T-cell (primary cell): ENCODE results near the gene ZNF511. TPM values are rescaled to one million over a fixed set of nuclear protein-coding genes. Genes with fewer than 3 reads are reported as not detected.

ENCODE experiments used
- ATAC-seq, 4 experiments: fragments of 200-7000 bp in 3 of 4; fragments of 150-1000 bp in 1 of 4; cut with Tn5 transposase; replicated peaks in 1 of 4; 1 replicate in 3 of 4; 2 replicates in 1 of 4; pipeline ENCODE4 v1.10.0; 2021; ENCODE audit warnings: moderate library complexity in 3 of 4, mild to moderate bottlenecking in 2 of 4, moderate number of reproducible peaks in 1 of 4
- CTCF ChIA-PET, 2 donors: fragments of 300-600 bp; sonication (Branson Sonifier 250); formaldehyde crosslinking; loops; one replicate each; lab custom pipeline; 2022; ENCODE audit warnings: antibody characterized with exemption in 2 of 2; lab: Charles Lee
- POLR2A ChIA-PET, 2 donors: fragments of 300-600 bp; sonication (Branson Sonifier 250); formaldehyde crosslinking; loops; one replicate each; lab custom pipeline; 2022; ENCODE audit warnings: antibody characterized with exemption in 2 of 2; lab: Charles Lee
- DNase-seq, 35 experiments: peaks; one replicate each; pipeline versions ENCODE4 v3.0.0 to v3.0.0-alpha.2; 2013 to 2023
- H3K27ac ChIP-seq: one replicate; pipeline ENCODE4 v1.5.1; 2013; ENCODE audit warnings: low read length
- H3K27me3 ChIP-seq, 2 experiments: replicated peaks in 1 of 2; 1 replicate in 1 of 2; 2 replicates in 1 of 2; pipeline versions ENCODE4 v1.6.1 to v1.7.0; 2013; ENCODE audit warnings: low read length in 1 of 2, mixed read lengths in 1 of 2; ENCODE audit not compliant: control insufficient read depth in 2 of 2, insufficient read depth in 2 of 2; ENCODE audit errors: extremely low read depth in 1 of 2
- H3K36me3 ChIP-seq, 2 donors: 1 replicate in 1 of 2; 2 replicates in 1 of 2; pipeline versions ENCODE4 v1.6.1 to v1.7.0; 2013; ENCODE audit warnings: low read length in 1 of 2; ENCODE audit not compliant: control insufficient read depth in 2 of 2, insufficient read depth in 1 of 2; ENCODE audit errors: extremely low read depth in 1 of 2
- H3K4me1 ChIP-seq, 2 experiments: 1 replicate in 1 of 2; 2 replicates in 1 of 2; pipeline versions ENCODE4 v1.6.1 to v1.7.0; 2013; ENCODE audit warnings: low read length in 2 of 2, mixed read lengths in 1 of 2; ENCODE audit not compliant: insufficient read depth in 2 of 2, control insufficient read depth in 1 of 2; ENCODE audit errors: extremely low read depth in 1 of 2
- H3K4me3 ChIP-seq, 2 donors: 1 replicate in 1 of 2; 2 replicates in 1 of 2; pipeline versions ENCODE4 v1.5.1 to v1.7.0; 2013; ENCODE audit warnings: mild to moderate bottlenecking in 2 of 2, low read length in 1 of 2, moderate library complexity in 1 of 2; ENCODE audit not compliant: control insufficient read depth in 1 of 2; ENCODE audit errors: extremely low read depth in 1 of 2
- H3K9me3 ChIP-seq: 2 replicates; pipeline ENCODE4 v1.7.0; 2013
- H3K27ac Mint-ChIP-seq, 2 donors: one replicate each; pipeline ENCODE4 v1.8.0; 2020 to 2021; ENCODE audit warnings: mild to moderate bottlenecking in 2 of 2, mixed read lengths in 2 of 2
- H3K27me3 Mint-ChIP-seq, 2 donors: one replicate each; pipeline ENCODE4 v1.8.0; 2021 to 2022; ENCODE audit warnings: mixed read lengths in 2 of 2
- H3K36me3 Mint-ChIP-seq: one replicate; pipeline ENCODE4 v1.8.0; 2021; ENCODE audit warnings: mixed read lengths
- H3K4me1 Mint-ChIP-seq, 3 donors: one replicate each; pipeline ENCODE4 v1.8.0; 2020 to 2022; ENCODE audit warnings: mixed read lengths in 3 of 3, mild to moderate bottlenecking in 1 of 3
- H3K4me3 Mint-ChIP-seq, 3 donors: one replicate each; pipeline ENCODE4 v1.8.0; 2020 to 2022; ENCODE audit warnings: mild to moderate bottlenecking in 3 of 3, mixed read lengths in 3 of 3, moderate library complexity in 3 of 3
- H3K9me3 Mint-ChIP-seq, 3 donors: one replicate each; pipeline ENCODE4 v1.8.0; 2020 to 2022; ENCODE audit warnings: mixed read lengths in 3 of 3
- WGBS: methylation state at CpG from one replicate; pipeline ENCODE4 v1.1.5; 2013; ENCODE audit warnings: missing lambda C conversion rate; ENCODE audit not compliant: insufficient coverage; 5-methylcytosine and 5-hydroxymethylcytosine counted together
- total RNA-seq, 35 experiments: library from RNA in 6 of 35; stranded (reverse) in 6 of 35; fragments of 120-200 nt in 1 of 35; gene quantifications; one replicate each; pipeline versions ENCODE4 v1.2.1 to v1.2.4 and lab custom pipeline; 2013 to 2026

Gene ZNF511
- total RNA-seq, 5 donors from 2014 or later (not counting 1 experiment from before 2014, with no cell fraction given): 35.2 to 44.7 (median 36.8) TPM

DNA sequence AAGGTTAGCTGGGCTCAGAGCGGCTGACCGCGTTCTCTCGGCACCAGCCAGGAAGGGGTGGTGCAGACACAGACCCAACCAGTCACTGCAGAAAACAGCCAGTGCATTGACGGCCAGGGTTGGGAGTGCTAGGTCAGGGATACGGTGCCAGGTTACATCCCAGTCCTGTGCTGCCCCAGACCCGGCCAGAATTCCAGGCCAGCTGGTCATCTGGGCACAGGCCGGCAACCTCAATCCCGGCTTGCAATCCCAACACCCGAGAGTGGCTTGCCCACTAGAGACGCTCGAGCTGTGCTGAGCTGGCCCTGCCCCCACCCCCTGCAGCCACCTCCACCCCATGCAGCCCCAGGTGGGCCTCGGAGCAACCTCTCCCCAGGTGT is 42.2 kb downstream of the ZNF511 start:
- Mint-ChIP-seq H3K27ac (no peak overlapping the region), H3K36me3 (no peaks in the 10 kb centered on the region), H3K4me3 (no peak overlapping the region), H3K9me3 (no peaks in the 10 kb centered on the region), H3K4me1 (no peaks in the 10 kb centered on the region), H3K27me3 (peaks cover 8 to 19% of the 10 kb centered on the region in 2 donors)
- no peak overlapping the region for H3K4me3 ChIP-seq
- peaks cover 0 to 46% of the 10 kb centered on the region in 2 experiments for H3K27me3 ChIP-seq
- CTCF ChIA-PET: no interaction called here
- 70% methylated on average over 11 of the region's 13 CpGs for WGBS
- ATAC-seq (no peak), DNase-seq (no peak)
- H3K4me1 ChIP-seq: peaks cover 0 to under 1% of the 10 kb centered on the region in 2 experiments
- no peaks in the 10 kb centered on the region for H3K36me3 ChIP-seq
- H3K9me3 ChIP-seq: no peaks in the 10 kb centered on the region
- no peak overlapping the region for H3K27ac ChIP-seq
- POLR2A ChIA-PET: no interaction called here

- H3K9me3 ChIP-seq: no peaks in the 10 kb centered on the region
- CTCF ChIA-PET: no interaction called here
- DNase-seq (no peak), ATAC-seq (no peak)
- H3K36me3 ChIP-seq: no peaks in the 10 kb centered on the region
- H3K4me3 Mint-ChIP-seq: no peak overlapping the region
- no peaks in the 10 kb centered on the region for H3K36me3 Mint-ChIP-seq
- no peak overlapping the region for H3K27ac Mint-ChIP-seq
- H3K4me1 Mint-ChIP-seq: peaks cover 0 to 4% (median 0%) of the 10 kb centered on the region in 3 donors
- WGBS: 72% methylated on average over 18 of the region's 24 CpGs
- peaks cover 4 to 12% of the 10 kb centered on the region in 2 donors for H3K27me3 Mint-ChIP-seq
- no peak overlapping the region for H3K4me3 ChIP-seq
- no peaks in the 10 kb centered on the region for H3K9me3 Mint-ChIP-seq
- POLR2A ChIA-PET: no interaction called here
- H3K4me1 ChIP-seq: peaks cover 0 to 7% of the 10 kb centered on the region in 2 experiments
- H3K27ac ChIP-seq: no peak overlapping the region
- peaks cover 0 to 43% of the 10 kb centered on the region in 2 experiments for H3K27me3 ChIP-seq
Observed at GRCh38 chr10:133351408-133352318, 42.9 kb downstream of the ZNF511 start.

DNA sequence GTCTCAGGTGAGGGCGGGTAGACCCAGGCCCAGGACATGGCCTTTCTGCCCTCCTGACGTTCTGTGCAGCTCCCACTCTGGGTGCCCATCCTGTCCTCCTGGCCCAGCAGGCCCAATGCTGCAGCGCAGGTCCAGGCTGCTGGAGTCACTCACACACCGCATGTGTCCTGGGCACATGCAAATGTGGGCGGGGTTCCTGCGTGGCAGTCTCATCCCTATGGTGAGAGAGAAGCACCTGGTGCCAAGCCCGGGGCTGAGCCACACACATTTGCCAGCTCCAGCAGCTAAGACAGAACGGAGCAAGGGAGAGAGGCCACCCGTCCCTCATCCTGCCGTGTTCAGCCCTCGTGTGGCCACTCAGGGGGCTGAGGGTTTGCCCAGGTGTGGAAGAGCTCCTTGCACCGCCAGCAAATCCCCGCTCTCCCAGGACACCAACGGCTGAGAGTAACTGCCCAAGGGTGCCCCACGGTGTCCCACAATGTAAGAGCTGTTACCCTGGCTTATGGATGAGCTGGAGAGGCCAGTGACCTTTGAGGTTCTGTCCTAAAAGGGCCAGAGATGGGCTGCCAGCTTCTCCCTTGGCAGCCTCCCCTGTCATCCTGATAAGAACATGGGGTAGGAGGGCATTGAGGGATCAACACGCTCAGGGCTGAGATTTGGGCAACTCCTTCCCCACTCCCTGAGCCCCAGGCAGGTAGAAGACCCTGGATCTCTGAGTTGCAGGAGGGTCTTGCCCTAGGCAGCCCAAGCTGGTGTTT is 44.7 kb downstream of the ZNF511 start:
- no peak overlapping the region for H3K27ac ChIP-seq
- CTCF ChIA-PET: interaction anchor here in 1 of 2 donors (0.6 kb wide), 1 partner anchor 90 kb away, joined by 3 read pairs; no protein-coding TSS in a partner anchor
- Mint-ChIP-seq H3K4me1 (peaks cover 0 to 8% (median 1%) of the 10 kb centered on the region in 3 donors), H3K27me3 (peaks cover 4 to 5% of the 10 kb centered on the region in 2 donors), H3K4me3 (no peak overlapping the region), H3K9me3 (no peaks in the 10 kb centered on the region), H3K36me3 (no peaks in the 10 kb centered on the region), H3K27ac (no peak overlapping the region)
- POLR2A ChIA-PET: interaction anchor here in 1 of 2 donors (0.5 kb wide), 2 partner anchors 41 to 146 kb away, joined by 3 to 8 read pairs; no protein-coding TSS in a partner anchor
- H3K4me1 ChIP-seq: peaks cover 0 to 16% of the 10 kb centered on the region in 2 experiments
- peaks cover 0 to 27% of the 10 kb centered on the region in 2 experiments for H3K27me3 ChIP-seq
- no peaks in the 10 kb centered on the region for H3K36me3 ChIP-seq
- WGBS: 87% methylated on average over 15 of the region's 16 CpGs
- no peak overlapping the region for H3K4me3 ChIP-seq
- H3K9me3 ChIP-seq: no peaks in the 10 kb centered on the region
- DNase-seq (no peak), ATAC-seq (no peak)

DNA sequence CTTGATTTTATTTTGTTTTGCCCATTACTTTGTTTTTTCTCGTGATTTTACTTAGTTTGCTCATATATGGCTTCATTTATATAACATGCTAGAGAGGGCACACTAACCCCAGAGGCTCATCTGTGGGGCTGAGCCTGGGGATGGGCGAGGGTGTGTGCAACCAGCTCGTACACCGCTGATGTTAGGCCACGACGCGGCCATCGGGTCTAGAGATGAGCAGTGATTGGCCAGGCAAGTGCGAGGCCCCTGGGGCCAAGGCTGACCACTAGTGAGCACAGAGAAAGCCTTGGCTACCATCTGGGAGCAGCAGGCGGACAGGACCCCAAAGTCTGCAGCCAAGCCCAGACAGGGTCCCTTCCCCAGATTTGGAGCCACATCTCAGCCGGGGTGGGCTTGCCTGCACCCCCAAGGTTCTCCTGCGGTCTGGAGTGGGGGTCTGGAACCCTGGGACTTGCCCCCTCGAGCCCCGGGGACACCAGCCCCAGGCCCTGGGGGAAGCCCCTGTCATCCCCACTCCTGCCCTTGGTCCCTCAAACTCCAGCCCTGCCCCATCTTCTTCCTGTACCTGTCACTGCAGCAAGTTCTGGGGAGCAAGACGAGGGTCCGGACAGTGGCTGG is 45.4 kb downstream of the ZNF511 start:
- 84% methylated on average over 15 of the region's 16 CpGs for WGBS
- Mint-ChIP-seq H3K4me3 (no peak overlapping the region), H3K4me1 (peaks cover 0 to 8% (median 1%) of the 10 kb centered on the region in 3 donors), H3K9me3 (no peaks in the 10 kb centered on the region), H3K36me3 (no peaks in the 10 kb centered on the region), H3K27me3 (peaks cover 3% of the 10 kb centered on the region in 2 donors), H3K27ac (no peak overlapping the region)
- ChIA-PET CTCF (interaction anchor here in 1 of 2 donors (0.6 kb wide), 1 partner anchor 91 kb away, joined by 3 read pairs; no protein-coding TSS in a partner anchor), POLR2A (interaction anchor here in 1 of 2 donors (0.5 kb wide), 2 partner anchors 42 to 147 kb away, joined by 3 to 8 read pairs; no protein-coding TSS in a partner anchor)
- Histone ChIP-seq H3K9me3 (no peaks in the 10 kb centered on the region), H3K4me3 (no peak overlapping the region), H3K4me1 (peaks cover 0 to 16% of the 10 kb centered on the region in 2 experiments), H3K27ac (no peak overlapping the region), H3K36me3 (no peaks in the 10 kb centered on the region), H3K27me3 (peaks cover 0 to 22% of the 10 kb centered on the region in 2 experiments)
- no peak for DNase-seq
- no peak for ATAC-seq

- ChIA-PET CTCF (no interaction called here), POLR2A (interaction anchor here in 1 of 2 donors (0.6 kb wide), 1 partner anchor 39 kb away, joined by 3 read pairs; no protein-coding TSS in a partner anchor)
- WGBS: 91% methylated on average over 11 of the region's 14 CpGs
- Mint-ChIP-seq H3K9me3 (no peaks in the 10 kb centered on the region), H3K4me1 (peaks cover 0 to 8% (median 1%) of the 10 kb centered on the region in 3 donors), H3K4me3 (no peak overlapping the region), H3K36me3 (no peaks in the 10 kb centered on the region), H3K27me3 (no peaks in the 10 kb centered on the region), H3K27ac (no peak overlapping the region)
- H3K9me3 ChIP-seq: no peaks in the 10 kb centered on the region
- no peak overlapping the region for H3K27ac ChIP-seq
- no peak overlapping the region for H3K4me3 ChIP-seq
- DNase-seq: no peak
- no peak for ATAC-seq
- peaks cover 0 to 15% of the 10 kb centered on the region in 2 experiments for H3K27me3 ChIP-seq
- peaks cover 0 to 16% of the 10 kb centered on the region in 2 experiments for H3K4me1 ChIP-seq
- no peaks in the 10 kb centered on the region for H3K36me3 ChIP-seq
Observed at GRCh38 chr10:133354672-133355240, 46.0 kb downstream of the ZNF511 start.
